T-helper 1 cell (primary cell): ENCODE measurements around the gene IGFBPL1.
"Not testable (repeated sequence)": the region's sequence is repeated elsewhere in the genome, so short reads cannot be mapped to it uniquely, and the experiment has no call there.

Experiments used
- DNase-seq, 5 donors: peaks; one replicate each; pipeline ENCODE4 v3.0.0-alpha.2; 2012 to 2020

The IGFBPL1 gene

GRCh38 chr9:38395653-38396370 is 28.4 kb downstream of the IGFBPL1 start:
- DNase-seq = no peak

DNA sequence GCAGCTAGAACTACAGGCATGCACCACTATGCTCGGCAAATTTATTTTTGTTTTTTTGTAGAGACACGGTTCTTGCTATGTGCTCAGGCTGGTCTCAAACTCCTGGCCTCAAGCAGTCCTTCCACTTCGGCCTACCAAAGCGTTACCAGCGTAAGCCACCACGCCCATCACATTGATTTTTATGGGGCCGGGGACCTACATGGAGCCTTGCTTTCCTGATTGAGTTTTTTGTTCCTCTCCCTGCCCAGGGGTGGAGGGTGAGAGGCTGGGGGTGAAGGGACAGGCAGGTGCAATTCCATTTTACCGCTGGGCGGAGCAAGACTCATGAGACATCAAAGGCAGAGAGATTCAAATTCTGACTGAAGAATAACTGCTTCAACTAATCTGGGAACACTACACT is 29.8 kb downstream of the IGFBPL1 start:
- no peak for DNase-seq

- DNase-seq = no peak
Observed at GRCh38 chr9:38393128-38393796, 31.0 kb downstream of the IGFBPL1 start.

DNA sequence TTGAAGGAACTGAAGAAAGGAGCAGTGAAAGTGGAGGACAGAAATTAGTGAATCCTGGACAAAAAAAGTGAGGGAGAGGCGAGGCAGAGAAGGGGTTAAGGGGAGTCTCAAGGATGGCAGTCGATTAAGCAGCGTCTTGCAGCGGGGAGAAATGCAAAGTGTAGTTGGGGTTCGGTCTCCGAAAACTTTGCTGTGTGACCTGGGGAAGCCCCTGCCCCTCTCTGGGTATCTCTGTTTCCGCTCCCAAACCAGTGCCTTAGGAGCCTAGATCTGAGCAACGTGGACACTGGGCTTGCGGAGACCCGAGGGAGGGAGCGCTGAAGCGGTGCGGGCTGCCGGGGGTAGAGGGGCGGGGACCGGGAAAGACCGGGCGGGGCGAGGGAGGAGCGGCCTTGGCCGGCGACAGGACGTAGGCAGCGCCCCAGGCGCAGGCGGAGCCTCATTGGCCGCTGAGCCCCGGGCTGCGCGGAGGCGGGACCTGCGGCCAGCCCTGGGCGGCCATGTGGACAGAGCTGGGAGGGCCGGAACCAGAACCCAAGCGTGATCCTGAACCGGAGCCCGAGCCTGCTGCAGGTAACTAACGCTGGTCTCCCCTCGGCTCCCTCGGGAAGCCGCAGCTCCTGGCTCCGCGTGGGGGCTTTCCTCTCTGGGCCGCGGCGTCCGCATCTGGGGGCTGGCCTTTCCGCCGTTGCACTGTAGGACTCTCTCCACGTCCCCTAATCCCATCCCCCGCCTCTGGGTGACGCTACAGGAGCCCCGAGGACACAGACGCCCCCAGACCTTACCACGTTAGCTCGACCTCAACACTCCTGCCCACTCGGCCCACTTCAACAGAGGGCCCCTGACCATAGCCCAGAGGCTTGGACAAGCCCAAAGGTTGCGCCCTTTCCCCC is 31.8 kb downstream of the IGFBPL1 start, which contains the start of gene ALDH1B1:
Gene ALDH1B1 (plus strand): TSS at position 468 of the 893 bp plus-strand sequence. CDS start 3,047 bp downstream, outside the sequence.
- peak; percentile 28 to 76 (median 50) for DNase-seq

DNA sequence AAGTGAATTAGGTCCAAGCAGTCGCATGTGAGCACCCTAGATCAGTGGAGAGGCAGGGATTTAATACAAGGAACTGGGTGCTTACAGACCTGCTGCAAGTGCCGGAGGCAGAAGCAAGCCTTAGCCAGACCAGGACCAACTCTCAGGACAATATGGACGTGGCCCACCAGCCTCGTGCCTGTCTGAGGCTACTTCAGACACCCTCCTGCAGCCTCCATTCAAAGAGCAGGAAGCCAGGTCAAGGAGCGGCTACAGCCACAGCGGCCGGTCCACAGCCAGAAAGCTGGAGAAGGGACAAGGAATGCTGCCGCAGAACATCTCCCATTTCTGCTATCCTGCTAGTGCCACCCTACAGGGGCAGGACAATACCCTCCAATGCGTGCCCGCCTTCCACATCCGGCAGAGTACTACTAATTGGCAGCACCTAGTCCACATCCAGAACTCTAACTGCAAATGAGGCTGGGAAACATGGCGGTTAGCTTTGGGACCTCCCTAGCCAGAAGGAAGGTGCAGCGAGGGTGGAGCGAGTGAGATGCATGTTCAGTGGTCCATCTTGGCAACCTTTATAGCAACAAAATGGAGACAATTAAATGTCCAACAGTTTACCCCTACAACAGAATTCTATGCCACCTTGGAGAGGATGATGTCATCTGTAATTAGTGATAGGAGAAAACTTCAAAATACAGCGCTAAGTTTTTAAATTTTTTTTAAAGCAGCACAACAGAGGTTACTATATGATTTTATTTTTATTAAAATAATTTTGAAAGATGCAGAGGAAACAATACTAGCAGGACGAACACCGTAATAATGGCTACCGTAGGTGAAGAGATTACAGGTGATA is 32.8 kb downstream of the IGFBPL1 start:
- no peak for DNase-seq

- no peak for DNase-seq
Observed at GRCh38 chr9:38390851-38391250, 33.4 kb downstream of the IGFBPL1 start.

GRCh38 chr9:38390442-38390841 is 33.8 kb downstream of the IGFBPL1 start:
- DNase-seq = no peak

- no peak for DNase-seq
Observed at GRCh38 chr9:38389313-38389712, 34.9 kb downstream of the IGFBPL1 start.

DNA sequence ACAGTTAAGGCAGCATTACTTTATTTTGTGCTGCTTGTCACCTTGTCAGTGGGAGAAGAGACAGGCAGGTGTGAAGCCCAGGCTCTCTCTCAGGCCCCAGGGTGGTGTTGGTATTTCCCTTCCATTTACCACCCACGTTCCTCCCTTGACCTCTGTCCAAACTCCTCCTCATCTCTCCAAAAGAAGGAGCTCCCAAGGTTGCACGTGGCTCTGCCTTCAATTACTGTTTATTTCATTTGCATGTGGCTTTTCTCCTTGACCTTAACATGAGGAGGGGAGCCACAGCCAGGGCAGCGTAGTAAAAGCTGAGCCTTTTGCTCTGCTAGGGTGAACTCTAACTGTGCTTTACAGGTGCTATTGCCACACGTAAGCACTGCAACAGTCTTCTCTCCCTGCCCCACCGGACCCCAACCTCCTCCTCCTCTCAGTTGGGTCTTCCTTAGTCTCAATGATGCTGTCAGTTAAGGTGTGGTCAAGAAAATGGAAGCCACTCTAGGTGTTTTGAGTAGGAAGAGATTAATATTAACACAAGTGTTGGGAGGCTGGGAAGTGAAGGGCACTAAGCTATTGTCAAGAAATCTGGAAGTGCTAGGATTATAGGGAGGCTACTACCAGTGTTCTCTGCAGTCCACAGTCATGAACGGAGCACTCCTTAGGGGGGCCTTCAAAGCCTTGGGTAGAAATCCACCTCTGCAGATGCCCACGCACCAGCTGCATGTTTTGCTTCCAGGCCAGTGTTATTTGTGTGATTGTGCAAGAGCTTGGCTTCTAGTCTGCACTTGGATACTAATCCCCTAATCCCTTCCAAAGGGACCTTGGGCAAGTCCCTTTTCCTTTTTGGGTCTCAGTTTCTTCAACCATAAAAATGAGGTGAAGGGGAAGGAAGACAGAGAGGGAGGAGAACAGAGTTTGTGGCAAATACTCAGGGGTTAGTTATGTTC is 35.7 kb downstream of the IGFBPL1 start:
- no peak for DNase-seq

GRCh38 chr9:38387751-38388150 is 36.5 kb downstream of the IGFBPL1 start:
- DNase-seq = no peak

DNA sequence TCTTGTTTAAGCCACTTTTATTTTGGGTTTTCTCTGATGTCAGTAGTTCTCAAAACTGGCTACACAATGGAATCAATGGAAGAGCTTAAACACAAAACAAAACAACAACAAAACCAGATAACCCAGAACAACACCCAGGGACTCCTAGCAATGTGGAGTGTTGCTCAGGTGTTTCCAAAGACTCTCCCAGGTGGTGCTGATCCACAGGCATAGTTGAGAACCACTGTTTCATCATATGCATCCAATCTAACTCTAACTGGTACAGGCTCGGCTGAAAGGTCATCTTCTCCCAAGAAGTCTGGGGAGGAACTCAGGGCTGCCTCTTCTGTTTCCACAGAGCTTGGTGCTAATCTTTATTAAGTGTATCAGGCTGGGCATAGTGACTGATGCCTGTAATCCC is 37.2 kb downstream of the IGFBPL1 start:
- no peak for DNase-seq

GRCh38 chr9:38386319-38386895 is 37.8 kb downstream of the IGFBPL1 start:
- DNase-seq = no peak

GRCh38 chr9:38385896-38386295 is 38.4 kb downstream of the IGFBPL1 start:
- no peak for DNase-seq

DNA sequence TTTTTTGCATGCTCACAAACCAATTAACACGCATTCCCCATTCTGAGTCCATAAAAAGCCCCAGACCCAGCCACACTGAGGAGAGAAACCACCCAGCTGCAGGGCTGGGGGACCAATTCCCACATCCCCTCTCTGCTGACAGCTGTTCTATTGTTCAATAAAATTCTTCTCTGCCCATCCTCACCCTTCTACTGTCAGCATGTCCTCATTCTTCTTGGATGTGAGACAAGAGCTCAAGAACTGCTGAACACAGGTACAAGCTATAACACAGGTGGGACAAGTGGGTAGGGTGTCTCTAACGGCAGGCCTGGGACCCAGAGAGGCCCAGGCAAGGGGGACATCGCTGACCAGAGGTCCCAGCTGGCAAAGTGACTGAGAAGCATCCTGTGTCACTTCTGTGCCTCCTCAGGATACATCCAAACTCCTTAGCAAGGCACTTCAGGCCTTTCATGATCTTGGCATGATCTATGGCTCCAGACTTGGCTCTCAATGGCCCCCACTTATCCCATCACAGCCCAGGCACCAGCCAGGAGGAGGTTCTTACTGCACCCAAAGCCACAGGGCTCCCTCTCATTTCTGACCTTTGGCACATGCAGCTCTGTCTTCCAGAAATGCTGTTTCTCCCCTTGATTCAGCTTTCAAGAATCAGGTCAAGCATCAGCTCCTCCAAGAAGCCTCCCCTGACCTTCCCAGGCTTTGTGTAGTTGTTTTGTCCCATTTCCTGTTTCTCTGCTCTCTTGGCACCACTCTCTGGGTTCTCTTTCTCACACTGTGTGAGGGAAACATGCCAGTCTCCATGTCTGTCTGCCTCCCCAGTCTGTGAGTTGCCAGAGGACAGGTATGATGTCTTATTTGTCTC is 39.0 kb downstream of the IGFBPL1 start:
- no peak for DNase-seq

GRCh38 chr9:38382141-38382540 is 42.1 kb downstream of the IGFBPL1 start:
- no peak for DNase-seq

DNA sequence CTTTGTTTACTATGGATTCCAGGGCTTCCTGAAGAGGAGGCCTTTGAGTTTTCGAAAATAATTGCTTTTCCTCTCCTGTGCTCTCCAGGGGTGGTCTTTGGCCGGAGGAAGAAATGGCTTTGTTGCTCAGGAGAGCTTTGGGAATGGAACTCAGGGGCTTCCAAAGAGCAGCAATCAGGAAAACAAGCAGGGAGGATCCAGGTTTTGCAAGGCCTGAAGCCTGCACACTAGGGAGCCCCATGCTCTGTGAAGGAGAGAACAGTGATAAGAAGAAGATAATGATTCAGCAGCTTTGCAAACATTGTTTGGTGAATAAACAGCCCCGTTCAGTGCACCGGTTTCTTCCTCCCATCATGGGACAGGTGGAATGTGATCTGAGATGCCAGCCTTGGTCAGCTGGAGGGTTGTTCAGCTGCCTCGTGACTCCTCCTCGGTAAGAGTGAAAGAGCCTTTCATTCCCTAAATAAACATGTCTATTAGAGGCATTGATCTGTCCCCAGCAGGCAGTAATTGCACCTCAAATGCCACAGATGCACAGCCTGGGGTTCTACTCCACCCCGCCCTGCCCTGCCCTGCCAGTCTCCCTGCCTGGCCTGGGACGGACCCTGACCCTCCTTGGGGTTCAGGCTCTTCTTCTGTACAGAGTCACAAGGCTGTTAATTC is 43.3 kb downstream of the IGFBPL1 start:
- no peak for DNase-seq

DNA sequence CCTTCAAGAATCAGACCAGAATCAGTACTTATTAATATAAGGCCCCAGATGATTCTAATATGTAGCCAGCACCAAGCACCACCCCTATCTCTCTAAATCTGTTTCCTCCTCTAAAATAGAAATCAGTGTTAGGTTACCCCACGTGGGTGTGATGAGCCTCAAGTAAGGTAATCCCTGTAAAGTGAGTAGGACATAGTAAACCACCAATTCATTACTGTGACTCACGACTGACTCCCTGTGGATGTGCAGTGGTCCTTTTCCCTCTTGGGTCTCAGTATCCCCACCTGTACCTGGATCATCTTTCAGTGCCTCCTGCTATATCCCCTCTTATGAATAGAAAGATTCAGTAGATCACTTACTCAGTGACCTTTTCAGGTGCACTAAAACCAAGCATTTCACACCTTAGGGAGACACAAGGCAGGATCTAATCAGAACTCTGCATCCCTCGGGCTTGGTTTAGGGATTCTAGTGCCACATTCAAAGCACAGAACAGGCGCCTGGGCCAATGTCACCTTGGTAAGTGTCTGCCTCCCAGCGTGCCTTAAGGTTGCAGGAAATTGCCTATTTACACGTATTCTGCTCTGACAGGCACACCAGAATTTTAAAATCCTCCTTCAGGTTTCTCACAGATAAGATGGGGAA is 43.9 kb downstream of the IGFBPL1 start:
- no peak for DNase-seq

DNA sequence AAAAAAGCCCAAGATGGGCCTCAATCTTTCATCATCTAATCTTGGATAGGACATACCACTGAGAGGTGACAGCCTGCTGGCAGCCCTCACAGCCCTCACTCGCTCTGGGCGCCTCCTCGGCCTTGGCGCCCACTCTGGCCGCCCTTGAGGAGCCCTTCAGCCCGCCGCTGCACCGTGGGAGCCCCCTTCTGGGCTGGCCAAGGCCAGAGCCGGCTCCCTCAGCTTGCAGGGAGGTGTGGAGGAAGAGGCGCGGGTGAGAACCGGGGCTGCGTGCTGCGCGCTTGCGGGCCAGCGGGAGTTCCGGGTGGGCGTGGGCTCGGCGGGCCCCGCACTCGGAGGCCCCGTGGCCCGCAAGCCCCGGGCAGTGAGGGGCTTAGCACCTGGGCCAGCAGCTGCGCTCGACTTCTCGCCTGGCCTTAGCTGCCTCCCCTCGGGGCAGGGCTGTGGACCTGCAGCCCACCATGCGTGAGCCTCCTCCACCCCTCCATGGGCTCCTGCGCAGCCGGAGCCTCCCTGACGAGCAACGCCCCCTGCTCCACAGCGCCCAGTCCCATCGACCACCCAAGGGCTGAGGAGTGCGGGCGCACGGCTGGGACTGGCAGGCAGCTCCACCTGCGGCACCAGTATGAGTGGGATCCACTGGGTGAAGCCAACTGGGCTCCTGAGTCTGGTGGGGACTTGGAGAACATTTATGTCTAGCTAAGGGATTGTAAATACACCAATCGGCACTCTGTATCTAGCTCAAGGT is 46.7 kb downstream of the IGFBPL1 start:
- DNase-seq = not testable (repeated sequence)
